Fibroblast of skin of scalp (primary cell): ENCODE data around the gene GLRX.

ENCODE experiments used
- DNase-seq: peaks from one replicate; pipeline ENCODE4 v3.0.0-alpha.2; 2013

The GLRX gene

DNA sequence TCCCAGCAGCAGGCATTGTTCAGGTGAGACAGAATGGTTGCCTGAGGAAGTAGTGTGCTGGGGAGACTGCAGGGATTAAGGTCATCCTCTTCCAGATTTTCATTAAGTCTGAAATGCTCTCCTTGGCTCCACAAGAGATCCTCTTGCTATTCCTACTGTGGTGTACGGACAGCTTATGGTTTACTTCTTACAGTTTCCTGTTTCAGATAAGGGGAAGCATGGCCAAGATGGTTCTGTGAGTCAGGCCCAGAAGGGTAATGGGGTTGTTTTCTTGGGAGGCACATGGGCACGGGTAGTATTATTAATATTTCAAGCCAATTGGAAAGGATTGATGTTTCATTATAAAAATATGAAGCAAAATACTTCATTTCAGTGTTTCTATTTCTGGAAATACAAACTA is 42.9 kb downstream of the GLRX start:
- DNase-seq: no peak

DNA sequence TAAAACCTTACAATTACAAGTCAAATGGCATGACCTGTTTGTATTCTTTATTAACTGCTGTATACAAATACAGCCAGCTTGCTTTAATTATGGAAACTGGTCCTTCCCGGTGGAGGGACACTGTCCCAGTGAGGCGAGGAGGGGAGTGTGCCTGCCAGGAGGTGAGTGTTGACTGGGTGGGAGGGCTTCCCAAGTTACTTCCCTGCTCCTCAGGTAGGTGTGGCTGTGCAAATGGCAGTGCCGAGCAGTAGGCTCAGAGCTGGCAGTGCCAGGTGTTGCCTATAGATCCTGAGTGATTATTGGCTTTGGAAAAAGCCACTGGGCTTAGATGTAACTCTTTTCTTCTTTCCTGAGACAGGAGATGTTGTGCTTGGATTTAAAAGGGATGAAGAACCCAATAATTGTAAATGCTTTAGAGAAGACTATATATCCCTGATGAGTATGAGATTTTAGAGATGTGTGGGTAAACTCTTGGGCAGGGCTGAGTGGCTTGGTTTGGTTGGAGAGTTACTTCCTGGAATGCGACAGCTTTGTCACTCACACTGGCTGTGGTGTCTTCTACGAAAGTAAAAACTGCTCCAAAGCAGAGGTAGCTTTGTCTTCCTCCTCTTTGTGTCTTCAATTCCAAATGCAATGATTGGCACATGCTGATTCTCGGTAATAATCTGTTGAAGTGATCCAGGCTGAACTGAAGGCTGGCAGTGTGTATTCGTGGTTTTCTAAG is 43.7 kb downstream of the GLRX start:
- no peak for DNase-seq

DNA sequence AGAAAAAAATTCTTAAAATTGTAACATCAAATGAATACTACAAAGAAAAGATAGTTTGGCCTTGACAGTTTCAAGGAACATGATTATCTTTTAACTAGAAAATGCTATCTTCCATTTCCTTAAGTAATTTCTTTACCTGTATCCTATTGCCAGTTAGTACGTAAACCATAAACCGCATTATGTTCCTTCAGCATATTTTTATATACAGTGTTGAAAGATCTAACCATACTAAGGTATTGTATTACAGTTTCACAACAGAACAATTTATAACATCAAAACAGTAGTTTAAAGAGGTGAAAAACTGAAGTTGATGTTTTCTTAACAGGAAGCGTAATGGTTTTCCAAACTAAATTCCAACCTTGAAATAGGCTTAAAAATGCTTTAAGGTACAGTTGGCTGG is 45.1 kb downstream of the GLRX start:
- DNase-seq: no peak

DNA sequence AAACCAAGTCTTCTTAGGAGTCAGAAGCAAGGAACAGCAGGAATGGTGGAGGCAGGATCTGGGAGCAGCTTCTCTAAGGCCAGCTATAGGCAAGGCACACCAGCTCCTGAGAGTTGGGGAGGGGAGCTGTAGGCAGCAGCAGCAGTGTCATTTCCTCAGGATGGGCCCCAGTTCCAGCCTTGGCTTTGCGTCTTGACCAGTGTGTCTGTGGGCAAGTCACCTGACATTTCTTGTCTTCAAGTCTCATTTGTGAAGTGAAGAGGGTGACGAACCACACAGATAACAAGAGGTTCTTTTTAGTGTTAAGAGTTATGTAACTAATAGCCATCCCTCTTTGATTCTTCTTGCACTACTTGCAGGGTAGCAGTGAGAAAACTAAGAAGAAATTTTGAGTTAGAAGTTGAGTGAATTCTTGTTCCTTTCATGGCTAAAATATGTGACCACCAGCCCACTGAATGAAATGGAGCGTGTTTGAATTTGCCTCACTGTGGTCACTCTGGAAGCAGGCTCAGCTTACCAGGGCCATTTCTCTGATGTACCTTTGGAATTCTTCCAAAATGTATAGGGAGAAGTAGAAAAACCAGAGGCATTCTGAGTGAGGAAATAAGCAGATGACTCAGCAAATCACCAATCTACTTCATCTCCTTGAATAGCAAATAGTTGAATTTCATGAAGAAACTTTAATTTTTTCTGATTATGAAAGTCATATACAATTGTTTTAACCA is 49.0 kb downstream of the GLRX start:
- DNase-seq: peak; percentile 86

DNA sequence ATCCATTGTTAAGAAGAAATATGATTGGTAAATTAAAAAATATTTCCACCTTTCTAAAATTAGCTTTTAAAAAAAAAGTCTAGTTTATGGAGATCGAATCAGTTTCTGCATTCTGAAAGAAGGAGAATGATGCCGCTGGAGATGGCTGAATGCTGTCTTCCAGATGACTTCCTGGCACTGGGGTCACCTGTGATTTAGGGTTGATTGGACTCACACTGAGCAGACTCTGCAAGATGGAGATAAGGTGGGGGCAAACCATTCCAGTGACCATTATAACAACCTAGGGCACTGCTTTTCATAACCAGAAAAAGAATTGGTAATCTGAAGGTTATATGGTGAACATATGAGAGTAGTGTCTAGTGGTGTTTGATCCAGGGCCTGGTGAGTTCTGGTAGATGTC is 50.6 kb downstream of the GLRX start:
- DNase-seq: no peak

DNA sequence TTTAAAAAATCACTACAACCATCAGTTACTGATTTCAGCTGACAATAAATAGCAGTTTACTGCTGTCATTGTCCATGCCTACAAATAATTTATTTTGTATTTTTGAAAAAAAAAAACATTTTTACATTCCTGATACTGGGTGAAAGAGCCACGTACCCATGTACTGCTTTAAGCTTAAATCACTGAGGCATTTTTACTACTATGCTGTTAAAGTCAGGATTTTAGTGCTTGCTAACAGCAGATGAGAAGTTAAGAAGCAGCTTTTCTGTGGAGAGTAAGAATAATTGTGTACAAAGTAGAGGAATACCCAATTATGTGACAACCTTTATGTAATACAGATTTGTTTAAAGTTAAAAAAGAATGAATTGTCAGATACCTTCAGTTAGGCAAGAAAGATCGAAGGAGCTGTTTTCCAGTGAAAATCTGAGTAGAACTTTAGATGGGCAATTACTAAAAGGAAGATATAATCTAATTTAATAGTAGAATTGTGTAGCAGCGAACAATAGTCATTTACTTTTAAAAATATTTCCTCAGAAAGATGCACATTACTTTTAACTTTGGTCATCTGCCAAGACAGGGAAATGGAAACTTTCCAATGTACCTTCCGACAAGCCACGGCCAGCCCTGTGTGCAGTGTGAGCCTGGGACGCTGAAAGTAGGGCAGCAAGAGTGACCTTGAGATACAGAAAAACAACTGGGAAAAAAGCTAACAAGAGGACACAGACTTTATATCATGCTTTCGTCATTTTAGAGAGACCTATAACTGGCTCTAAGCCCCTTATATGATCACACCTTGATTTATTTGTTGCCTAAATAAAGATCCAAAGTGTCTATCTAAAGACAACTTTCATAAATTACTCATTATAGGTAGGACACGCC is 51.5 kb downstream of the GLRX start:
- no peak for DNase-seq

DNA sequence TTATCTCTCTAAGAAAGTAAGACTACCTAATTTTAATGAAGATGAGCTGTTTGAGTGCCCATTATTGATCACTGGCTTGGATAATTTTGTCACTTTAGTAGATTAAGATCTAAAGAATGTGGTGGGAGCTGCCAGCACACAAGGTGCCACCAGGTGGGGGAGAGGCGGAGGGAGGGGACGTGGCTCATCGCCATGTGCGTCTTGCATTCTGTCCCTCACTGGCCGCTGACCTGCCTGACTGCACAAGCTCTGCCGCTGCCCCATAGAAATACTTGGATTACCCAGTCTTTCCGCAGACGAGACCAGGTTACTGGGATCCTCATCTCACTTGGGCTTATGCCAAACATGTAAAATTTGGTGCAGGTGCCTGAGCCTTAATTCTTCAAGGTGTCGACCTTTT is 53.8 kb downstream of the GLRX start:
- no peak for DNase-seq

DNA sequence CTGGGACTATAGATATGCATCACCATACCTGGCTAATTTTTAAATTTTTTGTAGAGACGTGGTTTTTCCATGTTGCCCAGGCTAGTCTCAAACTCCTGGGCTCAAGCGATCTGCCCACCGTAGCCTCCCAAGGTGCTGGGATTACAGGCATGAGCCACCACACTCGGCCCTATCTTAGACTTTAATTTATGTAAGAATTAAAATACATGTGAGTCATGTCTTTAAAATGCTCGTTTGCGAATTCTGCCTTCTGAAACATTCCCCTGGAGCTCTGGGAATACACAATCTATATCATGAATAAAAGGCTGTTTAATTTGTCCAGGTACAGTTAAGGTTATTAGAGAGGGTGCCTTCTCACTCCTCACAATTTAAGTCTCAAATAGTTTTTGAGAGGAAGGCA is 58.6 kb downstream of the GLRX start:
- DNase-seq: no peak
